Stimulated activated CD8-positive, alpha-beta memory T cell treated with anti-CD3 and anti-CD28 coated beads, Interleukin-12 subunit alpha, Interleukin-12 subunit beta, amount 100 ng/mL, for 4 hours (primary cell): ENCODE measurements around the gene SERPINA4.
A peak's percentile ranks its signal among the peaks of the same experiment; 100 is the strongest.

Source experiments
- DNase-seq: peaks from one replicate; pipeline ENCODE4 v3.0.0-alpha.2; 2020; ENCODE audit warnings: low read depth

SERPINA4 gene

DNA sequence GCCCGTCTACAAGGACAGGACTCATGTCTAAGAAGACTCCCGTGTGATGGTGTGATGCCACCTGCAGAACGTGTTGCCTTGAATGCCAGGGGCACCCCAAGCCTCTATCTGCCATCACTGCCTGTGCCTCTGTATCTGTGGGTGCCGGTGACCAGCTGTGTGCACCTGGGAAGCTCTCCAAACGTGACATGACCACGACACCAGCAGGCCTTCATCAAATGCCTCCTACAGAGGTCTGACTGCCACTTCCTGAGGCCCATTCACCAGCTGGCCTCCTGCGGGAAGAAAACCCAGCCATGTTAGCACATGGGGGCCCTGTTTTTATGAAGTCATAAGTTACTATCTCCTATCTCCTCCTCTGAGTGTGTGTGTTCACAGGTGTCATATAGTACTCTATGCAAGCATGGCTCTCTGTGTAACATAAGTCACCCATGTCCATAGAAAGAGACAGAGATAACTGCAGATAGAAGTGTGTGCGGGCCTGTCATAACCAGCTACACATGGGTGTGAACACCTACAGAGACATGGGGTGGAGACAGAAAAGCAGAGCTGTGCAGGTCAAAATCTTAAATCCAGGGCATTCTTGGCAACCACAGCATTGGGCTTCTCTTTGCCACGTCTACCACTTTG, 18.3 kb upstream of the SERPINA4 start:
- DNase-seq, result no peak

- no peak for DNase-seq
These were observed 17.7 kb upstream of the SERPINA4 start for GRCh38 chr14:94543449-94544124.

DNA sequence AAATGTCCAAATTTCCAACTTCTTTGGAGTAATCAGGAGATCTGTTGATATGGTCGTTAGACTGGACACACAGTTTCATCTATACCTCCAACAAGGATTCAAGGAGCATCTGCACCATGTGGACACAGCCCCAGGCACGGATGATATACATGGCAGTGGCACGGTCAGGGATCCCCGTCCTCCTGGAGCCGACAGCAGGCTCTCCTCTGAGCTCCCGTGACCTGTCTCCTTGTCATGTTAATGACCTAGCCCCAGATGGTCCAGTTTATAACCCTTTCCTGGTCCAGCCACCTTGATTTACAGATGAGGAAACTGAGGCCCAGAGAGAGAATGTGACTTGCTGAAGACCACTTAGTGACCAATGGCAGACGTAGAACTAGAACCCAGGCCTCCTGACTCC, 16.5 kb upstream of the SERPINA4 start:
- DNase-seq, result no peak

DNA sequence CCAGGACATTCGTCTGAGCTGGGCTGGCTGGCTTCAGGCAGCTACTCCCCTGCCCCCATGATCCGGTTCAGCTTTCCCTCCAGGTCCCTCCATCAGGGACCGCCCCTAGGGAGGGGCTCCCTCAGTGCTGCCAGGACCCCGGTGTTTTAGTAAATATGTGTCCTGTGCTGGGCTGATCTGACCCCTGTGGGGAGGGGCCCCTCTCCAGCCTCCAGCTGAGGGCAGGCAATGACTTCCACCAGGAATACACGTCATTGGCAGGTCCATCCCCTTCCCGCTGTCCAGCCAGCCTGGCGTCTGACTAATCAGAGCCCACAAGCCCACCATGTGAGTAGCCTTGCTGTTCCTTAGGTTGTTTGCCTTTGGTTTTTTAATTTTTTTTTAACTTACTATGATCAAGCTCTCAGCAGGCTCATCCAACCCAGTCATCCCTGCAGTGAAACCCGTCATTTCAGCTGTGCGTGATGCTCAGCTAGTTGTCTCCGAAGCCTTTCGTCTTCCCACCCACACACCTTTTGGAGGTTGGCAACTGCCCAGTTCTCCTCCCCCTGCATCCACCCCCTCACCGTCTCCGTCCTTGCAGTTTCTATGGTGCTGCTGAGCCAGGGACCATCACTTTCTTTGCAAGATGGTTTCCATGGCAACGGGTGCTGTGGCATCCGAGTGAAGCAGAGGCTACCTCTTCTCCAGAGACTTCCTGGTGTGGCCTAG, 16.0 kb upstream of the SERPINA4 start:
- no peak for DNase-seq

GRCh38 chr14:94547151-94547680, 14.0 kb upstream of the SERPINA4 start:
- no peak for DNase-seq

DNA sequence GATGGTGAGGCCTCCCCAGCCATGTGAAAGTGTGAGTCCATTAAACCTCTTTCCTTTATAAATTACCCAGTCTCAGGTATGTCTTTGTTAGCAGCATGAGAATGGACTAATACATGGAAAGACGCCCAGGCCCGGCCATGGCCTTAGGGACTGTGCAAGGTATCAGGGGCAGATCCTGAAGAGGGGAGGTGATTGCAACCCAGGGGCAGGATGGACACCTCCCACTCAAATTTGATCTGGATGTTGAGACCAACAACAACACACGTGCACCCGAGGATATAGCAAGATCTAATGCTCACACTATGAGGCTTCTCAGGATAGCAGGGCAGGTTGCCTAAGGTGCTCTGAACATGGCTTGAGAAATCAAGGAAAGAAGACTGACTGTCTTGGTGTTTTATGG, 13.5 kb upstream of the SERPINA4 start:
- no peak for DNase-seq

DNA sequence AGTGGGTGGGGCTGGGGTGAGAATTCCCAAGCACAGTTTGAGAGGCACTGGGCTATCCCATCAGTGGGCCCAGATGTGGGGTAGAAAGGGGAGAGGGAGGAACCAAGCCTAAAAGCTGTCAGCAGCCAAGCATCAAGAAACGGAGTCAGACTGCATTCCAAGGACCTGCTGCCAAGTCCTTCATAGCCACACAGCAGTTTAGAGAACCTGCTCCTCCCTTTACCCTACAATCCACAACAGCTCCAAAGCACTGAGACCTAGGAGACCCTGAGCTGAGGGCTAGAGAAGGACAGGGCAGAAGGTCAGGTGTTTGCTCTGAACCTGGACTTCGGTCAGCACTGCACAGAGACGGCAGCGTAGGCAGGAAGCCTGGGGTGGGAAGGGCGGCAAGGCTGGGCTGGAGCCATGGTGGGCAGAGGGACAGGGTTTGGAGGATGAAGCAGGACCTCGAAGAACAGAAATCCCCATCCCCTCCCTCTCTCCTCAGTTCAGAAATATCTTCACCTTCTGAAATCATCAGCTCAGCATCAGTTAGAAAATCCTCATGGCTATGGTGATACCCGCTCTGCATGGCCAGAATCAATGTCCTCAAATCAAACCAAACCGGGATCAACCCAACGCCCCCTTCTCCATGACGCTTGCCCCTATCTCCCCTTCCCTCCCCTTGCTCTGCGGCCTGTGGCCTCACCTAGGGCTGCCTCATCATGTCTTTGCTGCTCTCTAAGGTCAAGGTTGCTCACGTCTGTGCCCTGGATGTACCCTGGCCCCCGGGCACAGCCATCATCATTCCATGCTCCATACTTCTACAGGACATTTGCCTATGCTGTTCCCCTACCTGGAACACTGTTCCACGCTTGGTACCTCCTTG, 12.9 kb upstream of the SERPINA4 start:
- DNase-seq, result no peak

GRCh38 chr14:94548999-94549985, 11.9 kb upstream of the SERPINA4 start:
- DNase-seq, result peak; percentile 6

GRCh38 chr14:94550041-94550440, 11.2 kb upstream of the SERPINA4 start:
- DNase-seq, result no peak

DNA sequence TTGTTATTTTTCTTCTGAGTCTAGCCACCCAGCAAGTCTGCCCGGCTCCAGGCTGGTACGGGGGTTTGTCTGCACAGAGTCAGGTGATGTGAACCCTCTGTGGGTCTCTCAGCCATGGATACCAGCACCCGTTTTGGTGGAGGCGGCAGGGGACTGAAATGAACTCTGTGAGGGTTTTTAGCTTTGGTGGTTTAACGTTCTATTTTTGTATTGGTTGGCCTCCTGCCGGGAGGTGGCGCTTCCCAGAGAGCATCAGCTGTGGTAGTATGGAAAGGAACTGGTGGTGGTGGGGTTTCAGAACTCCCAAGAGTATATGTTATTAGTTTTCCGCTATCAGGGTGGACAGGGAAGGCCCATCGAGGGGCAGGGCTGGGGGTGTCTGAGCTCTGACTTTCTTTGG, 5.3 kb upstream of the SERPINA4 start:
- no peak for DNase-seq

DNA sequence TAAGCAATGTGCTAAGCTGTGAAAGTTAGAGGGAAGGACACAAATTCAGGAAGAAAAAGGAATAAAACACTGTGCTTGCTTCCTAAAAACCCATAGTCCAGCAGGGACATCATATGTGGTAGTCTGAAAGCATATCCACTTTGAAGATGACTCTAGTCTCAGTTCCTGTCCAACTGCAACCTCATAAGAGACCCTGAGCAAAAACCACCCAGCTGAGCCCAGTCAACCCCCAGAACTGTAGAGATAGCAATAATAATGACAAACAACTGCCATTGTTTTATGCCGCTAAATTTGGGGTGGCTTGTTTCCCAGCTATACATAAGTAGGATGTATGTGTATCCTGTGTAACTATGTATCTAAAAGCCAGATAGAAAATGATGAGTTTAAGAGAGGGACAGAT, 3.9 kb upstream of the SERPINA4 start:
- DNase-seq, result no peak

GRCh38 chr14:94558842-94559241, 2.4 kb upstream of the SERPINA4 start:
- no peak for DNase-seq

DNA sequence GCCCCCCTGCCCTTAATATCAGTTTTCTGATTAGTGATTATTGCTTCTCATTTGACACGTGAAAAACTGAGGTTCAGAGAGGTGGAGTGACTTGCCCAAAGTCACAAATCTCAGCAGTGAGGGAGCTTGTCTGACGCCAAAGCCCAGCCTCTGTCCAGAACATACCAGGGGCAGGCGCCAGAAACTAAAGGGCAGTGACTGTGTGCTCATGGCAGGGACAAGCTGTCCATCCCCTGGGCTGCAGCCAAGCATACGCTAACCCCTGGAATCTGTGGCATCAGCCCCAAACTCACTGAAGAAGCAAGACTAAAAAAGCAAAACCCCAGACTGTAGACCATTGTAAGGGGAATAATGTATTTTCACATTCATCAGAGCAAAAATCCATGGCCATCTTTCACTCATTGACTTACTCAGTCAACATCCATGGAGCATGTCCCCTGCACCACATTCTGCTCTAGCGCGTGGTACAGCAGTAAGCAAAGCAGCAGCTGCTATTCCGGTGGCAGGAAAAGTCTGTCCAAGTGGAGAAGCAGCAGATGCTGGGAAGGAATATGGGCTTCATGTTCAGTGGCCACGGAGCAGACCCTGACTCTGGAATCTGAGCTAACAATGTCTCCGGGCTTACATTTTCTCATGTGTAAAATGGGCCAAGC, 1.5 kb upstream of the SERPINA4 start:
- no peak for DNase-seq

- no peak for DNase-seq
These were observed 964 bp upstream of the SERPINA4 start for GRCh38 chr14:94560291-94560665.

DNA sequence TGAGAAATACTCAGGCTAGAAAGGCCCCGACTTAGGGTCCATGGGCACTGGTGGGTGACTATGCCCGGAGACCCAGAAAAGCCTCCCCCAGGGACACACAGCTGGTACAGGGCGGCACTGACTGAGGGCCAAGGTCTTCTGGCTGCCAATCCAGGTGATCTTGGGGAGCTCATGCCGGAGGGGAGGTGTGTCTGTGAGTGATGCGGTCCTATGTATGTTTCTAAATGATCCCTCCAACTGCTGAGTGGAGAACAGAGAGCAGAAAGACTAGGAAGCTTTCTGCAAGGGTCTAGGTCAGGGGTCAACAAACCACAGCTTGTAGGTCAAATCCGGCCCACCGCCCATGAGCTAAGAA, 391 bp downstream of the SERPINA4 start:
- no peak for DNase-seq

GRCh38 chr14:94562022-94562421, 780 bp downstream of the SERPINA4 start:
- no peak for DNase-seq

GRCh38 chr14:94562941-94563883, 2.0 kb downstream of the SERPINA4 start:
- no peak for DNase-seq

- DNase-seq, result no peak
These were observed 3.1 kb downstream of the SERPINA4 start for GRCh38 chr14:94564381-94564780.

- DNase-seq, result no peak
These were observed 6.9 kb downstream of the SERPINA4 start for GRCh38 chr14:94568186-94568585.
